Neural cell (in vitro differentiated cells): ENCODE results near the gene RUNDC3A.

ENCODE experiments used
- CTCF ChIP-seq: fragments of 450-650 bp; IDR thresholded peaks from 2 replicates; pipeline ENCODE4 v1.5.1; 2014; ENCODE audit warnings: antibody characterized with exemption, mild to moderate bottlenecking, moderate library complexity; ENCODE audit not compliant: poor library complexity, severe bottlenecking
- MXI1 ChIP-seq: fragments of 450-650 bp; conservative IDR thresholded peaks from 2 replicates; pipeline ENCODE4 v1.6.1; 2014; ENCODE audit warnings: antibody characterized with exemption, mild to moderate bottlenecking; ENCODE audit not compliant: poor library complexity, severe bottlenecking

- TF ChIP-seq MXI1 = no peak
- no peak for TF ChIP-seq CTCF
These were observed 30.4 kb upstream of the RUNDC3A start for GRCh38 chr17:44277976-44278375.
